Cardiac muscle cell (in vitro differentiated cells and primary cell): ENCODE results near the gene CKAP5. TPM values are rescaled to one million over a fixed set of nuclear protein-coding genes. Genes with fewer than 3 reads are reported as not detected.

Experiments used
- DNase-seq, 2 donors: peaks; one replicate each; pipeline versions ENCODE4 v3.0.0 to v3.0.0-alpha.2; 2010 to 2017; ENCODE audit warnings: low read depth in 1 of 2, low spot score in 1 of 2
- H3K27ac ChIP-seq: fragments of 200-600 bp; sonication (generic); 2 replicates; pipeline ENCODE4 v1.5.1; 2016
- H3K27me3 ChIP-seq: fragments of 200-600 bp; sonication (generic); 2 replicates; pipeline ENCODE4 v1.6.0; 2016; ENCODE audit warnings: control low read depth
- H3K36me3 ChIP-seq: fragments of 200-600 bp; sonication (generic); 2 replicates; pipeline ENCODE4 v1.5.1; 2016; ENCODE audit warnings: control low read depth
- H3K4me1 ChIP-seq: fragments of 200-600 bp; sonication (generic); 2 replicates; pipeline ENCODE4 v1.8.1; 2017; ENCODE audit warnings: low read depth, mild to moderate bottlenecking, mixed run types
- H3K4me3 ChIP-seq: fragments of 200-600 bp; sonication (generic); 2 replicates; pipeline ENCODE4 v1.5.1; 2016; ENCODE audit warnings: mild to moderate bottlenecking
- H3K9me3 ChIP-seq: fragments of 200-600 bp; sonication (generic); 2 replicates; pipeline ENCODE4 v1.5.1; 2017; ENCODE audit warnings: low read depth, mild to moderate bottlenecking, control low read depth
- polyA plus RNA-seq: library from polyadenylated mRNA; unstranded; fragments of >200 nt; fragmentation: Nextera tagmentation; extraction: Ambion mirVana; gene quantifications from 2 replicates; pipeline ENCODE4 v1.2.1, GENCODE V29; 2016
- total RNA-seq: library from RNA; depleted of rRNA; stranded (reverse); fragments of >200 nt; gene quantifications from 2 replicates; pipeline ENCODE4 v1.2.3, GENCODE V29; 2016
- TF ChIP-seq, protein P1 (sequence below): IDR thresholded peaks from 2 replicates; pipeline ENCODE4 v1.5.1; 2012; ENCODE audit warnings: low read depth, mild to moderate bottlenecking, low read length

The CKAP5 gene
- total and polyA plus RNA-seq, 2 experiments from 2014 or later: 38.1 to 122 TPM

DNA sequence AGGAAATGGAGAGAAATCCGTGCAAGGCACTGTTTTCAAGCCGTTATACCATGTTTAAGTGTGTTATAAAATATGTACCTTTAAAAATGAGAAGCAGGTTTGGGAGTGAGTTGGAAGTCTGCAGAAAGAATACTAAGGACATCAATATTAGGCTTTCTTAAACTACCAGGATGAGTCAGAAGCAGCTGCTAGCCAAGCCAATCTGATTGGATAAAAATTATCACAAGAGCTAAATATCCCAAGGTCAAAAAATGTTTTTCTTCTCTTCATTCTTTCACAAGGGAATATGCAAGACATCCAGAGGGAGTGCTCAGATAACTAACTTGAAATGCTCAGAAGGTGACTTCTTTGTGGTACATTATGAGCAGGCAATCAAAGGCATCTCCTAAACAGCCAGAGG, 19.3 kb upstream of the CKAP5 start:
- Histone ChIP-seq H3K9me3 (no peaks in the 10 kb centered on the region), H3K27ac (no peak overlapping the region), H3K4me1 (no peaks in the 10 kb centered on the region), H3K4me3 (no peak overlapping the region), H3K27me3 (no peaks in the 10 kb centered on the region), H3K36me3 (peaks cover 78% of the 10 kb centered on the region)
- peak in 1 of 2 donors; percentile 66 for DNase-seq
- TF ChIP-seq, protein P1, sequence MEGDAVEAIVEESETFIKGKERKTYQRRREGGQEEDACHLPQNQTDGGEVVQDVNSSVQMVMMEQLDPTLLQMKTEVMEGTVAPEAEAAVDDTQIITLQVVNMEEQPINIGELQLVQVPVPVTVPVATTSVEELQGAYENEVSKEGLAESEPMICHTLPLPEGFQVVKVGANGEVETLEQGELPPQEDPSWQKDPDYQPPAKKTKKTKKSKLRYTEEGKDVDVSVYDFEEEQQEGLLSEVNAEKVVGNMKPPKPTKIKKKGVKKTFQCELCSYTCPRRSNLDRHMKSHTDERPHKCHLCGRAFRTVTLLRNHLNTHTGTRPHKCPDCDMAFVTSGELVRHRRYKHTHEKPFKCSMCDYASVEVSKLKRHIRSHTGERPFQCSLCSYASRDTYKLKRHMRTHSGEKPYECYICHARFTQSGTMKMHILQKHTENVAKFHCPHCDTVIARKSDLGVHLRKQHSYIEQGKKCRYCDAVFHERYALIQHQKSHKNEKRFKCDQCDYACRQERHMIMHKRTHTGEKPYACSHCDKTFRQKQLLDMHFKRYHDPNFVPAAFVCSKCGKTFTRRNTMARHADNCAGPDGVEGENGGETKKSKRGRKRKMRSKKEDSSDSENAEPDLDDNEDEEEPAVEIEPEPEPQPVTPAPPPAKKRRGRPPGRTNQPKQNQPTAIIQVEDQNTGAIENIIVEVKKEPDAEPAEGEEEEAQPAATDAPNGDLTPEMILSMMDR: no peak

DNA sequence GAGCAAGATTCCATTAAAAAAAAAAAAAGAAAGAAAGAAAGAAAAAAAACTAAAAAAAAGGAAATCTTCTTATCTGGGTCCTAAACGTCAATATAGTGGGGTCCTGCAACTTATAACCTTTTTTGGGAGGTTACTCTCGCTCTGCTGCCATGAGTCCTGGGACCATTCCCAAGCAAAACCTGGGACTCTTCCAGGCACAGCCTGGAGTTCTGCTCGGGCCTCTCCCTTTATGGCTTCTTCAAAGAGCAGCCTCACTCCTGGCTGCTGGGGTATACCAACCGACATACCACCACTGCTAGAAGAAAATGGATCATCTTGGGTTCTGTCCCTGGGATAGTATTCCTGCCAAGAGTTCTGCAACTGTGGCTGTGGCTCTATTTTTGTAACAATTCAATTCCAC, 14.1 kb upstream of the CKAP5 start:
- H3K36me3 ChIP-seq: peaks cover 49% of the 10 kb centered on the region
- no peaks in the 10 kb centered on the region for H3K9me3 ChIP-seq
- no peak overlapping the region for H3K27ac ChIP-seq
- no peak for DNase-seq
- no peak overlapping the region for H3K4me3 ChIP-seq
- H3K4me1 ChIP-seq: no peaks in the 10 kb centered on the region
- TF ChIP-seq, protein P1: no peak
- no peaks in the 10 kb centered on the region for H3K27me3 ChIP-seq

DNA sequence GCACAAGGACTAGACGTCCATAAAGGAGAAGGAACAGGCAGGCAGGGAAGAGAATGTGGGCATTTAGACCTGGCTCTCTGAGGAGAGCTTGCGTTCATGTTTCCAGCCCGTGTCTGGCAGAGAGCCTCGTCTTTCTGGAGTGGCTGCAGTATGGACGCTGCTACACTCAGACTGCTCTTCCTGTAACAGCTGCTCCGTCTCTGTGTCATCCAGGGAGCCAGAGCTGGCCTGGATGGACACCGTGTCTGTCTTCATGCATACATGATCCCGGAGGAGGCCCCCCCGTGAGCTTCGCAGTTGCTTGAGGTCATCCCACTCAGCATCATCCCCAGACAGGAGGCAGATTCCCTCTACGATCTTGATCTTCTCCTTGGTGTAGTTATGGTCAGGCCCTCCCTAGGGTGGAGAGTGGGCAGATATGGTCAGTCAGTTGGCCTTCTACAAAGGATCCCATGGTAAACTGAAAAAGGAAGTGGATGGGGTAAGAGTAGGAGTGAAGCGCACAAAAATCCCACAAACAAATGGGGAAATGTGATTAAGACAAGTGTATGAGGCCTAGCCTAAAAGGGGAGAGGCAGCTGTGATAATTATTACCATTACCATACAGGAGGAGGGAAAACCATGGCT, 13.0 kb upstream of the CKAP5 start:
- H3K4me3 ChIP-seq: no peak overlapping the region
- no peaks in the 10 kb centered on the region for H3K4me1 ChIP-seq
- no peaks in the 10 kb centered on the region for H3K9me3 ChIP-seq
- TF ChIP-seq, protein P1: no peak
- H3K27me3 ChIP-seq: no peaks in the 10 kb centered on the region
- no peak overlapping the region for H3K27ac ChIP-seq
- H3K36me3 ChIP-seq: peaks cover 39% of the 10 kb centered on the region
- DNase-seq: no peak

DNA sequence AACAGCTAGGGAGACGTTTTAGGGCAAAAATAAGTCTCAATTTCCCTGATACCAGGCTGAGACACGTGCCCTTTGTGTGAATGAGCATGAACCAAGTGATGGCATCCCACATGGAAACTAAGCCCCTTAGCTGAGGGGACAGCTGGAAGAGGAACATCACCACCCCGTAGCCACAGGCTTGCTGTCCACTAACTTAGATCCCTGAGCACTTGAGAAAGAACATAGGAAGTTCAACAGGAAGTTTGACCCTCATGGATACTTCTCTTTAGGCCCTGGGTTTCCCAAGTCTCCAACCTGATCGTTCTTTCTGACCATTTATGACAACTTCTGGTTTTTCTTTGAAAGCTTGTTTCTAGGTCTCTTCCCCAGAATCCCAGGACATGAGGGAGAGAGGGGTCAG, 11.6 kb upstream of the CKAP5 start:
- Histone ChIP-seq H3K4me3 (no peak overlapping the region), H3K36me3 (peaks cover 29% of the 10 kb centered on the region), H3K9me3 (no peaks in the 10 kb centered on the region), H3K4me1 (no peaks in the 10 kb centered on the region), H3K27me3 (no peaks in the 10 kb centered on the region), H3K27ac (no peak overlapping the region)
- TF ChIP-seq, protein P1: no peak
- DNase-seq: no peak

DNA sequence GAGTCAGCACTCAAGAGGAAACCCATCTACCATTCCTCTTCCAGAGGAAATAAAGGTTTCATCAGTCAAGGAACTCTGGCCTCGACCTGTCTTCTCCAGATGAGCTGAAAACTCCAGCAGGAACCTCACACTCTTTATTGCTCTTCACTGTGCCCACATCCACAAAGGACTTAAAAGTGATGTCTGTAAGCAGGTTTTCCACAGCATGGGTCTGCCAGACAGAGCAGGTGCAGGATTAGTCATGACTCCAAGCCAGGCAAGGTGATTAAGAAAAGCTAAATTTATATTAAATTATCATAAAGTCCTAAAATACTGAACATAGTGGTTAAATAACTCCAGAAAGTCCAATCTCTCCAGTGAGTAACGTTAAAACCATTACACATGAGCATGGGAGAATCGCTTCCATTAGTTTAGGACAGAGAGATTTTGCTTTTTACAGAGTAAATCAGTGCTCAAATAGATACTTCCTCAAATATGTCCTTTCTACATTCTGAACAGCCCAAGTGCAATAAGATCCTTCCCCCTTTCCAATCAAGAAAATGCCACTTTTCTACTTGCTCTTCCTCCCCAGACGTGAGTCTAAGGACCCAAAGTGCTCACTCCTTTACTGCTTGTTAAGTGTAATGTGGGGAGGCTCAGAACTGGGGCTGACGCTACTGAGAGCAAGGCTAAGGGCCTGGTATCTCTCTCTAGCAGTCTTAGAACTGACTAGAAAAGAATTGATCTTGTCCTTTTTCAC, 10.7 kb upstream of the CKAP5 start:
- H3K9me3 ChIP-seq: no peaks in the 10 kb centered on the region
- no peak for DNase-seq
- no peak overlapping the region for H3K27ac ChIP-seq
- no peaks in the 10 kb centered on the region for H3K4me1 ChIP-seq
- no peaks in the 10 kb centered on the region for H3K27me3 ChIP-seq
- peaks cover 25% of the 10 kb centered on the region for H3K36me3 ChIP-seq
- H3K4me3 ChIP-seq: no peak overlapping the region
- TF ChIP-seq, protein P1: no peak
